NB4 (cell line): ENCODE data around the gene ST6GALNAC3.

Experiments used
- TF ChIP-seq, protein P1 (sequence below): IDR thresholded peaks from one replicate; pipeline ENCODE4 v1.5.1; 2012; ENCODE audit warnings: low read depth, low read length
- TF ChIP-seq, protein P2 (sequence below): IDR thresholded peaks from 2 replicates; pipeline ENCODE4 v1.6.1; 2011; ENCODE audit warnings: low read depth, low read length

DNA sequence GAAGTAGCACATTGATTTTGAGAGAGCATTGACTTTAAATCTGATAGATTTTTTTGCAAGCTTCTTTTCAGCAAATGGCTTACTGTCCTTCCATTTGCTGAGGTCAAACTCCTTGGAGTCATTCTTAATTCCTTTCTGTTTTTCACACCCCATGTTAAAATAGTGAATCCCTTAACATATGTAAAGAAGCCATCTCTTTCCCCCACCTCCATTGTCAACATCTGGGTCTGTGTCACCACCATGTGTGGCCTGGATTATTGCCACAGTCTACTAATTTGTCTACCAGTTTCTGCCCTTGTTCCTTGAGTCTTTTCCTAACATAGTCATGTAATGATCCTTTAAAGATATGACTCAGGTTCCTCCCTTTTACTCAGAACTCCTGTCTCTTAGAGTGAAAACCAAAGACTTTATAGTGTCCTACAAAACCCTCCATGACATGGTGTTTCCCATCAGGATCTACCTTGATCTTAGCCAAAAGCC is 104.7 kb downstream of the ST6GALNAC3 start:
- TF ChIP-seq, protein P1, sequence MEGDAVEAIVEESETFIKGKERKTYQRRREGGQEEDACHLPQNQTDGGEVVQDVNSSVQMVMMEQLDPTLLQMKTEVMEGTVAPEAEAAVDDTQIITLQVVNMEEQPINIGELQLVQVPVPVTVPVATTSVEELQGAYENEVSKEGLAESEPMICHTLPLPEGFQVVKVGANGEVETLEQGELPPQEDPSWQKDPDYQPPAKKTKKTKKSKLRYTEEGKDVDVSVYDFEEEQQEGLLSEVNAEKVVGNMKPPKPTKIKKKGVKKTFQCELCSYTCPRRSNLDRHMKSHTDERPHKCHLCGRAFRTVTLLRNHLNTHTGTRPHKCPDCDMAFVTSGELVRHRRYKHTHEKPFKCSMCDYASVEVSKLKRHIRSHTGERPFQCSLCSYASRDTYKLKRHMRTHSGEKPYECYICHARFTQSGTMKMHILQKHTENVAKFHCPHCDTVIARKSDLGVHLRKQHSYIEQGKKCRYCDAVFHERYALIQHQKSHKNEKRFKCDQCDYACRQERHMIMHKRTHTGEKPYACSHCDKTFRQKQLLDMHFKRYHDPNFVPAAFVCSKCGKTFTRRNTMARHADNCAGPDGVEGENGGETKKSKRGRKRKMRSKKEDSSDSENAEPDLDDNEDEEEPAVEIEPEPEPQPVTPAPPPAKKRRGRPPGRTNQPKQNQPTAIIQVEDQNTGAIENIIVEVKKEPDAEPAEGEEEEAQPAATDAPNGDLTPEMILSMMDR, result no peak
- TF ChIP-seq, protein P2, sequence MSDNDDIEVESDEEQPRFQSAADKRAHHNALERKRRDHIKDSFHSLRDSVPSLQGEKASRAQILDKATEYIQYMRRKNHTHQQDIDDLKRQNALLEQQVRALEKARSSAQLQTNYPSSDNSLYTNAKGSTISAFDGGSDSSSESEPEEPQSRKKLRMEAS, result no peak
